ENCODE results near the gene MARCO.

GRCh38 chr2:118968042-118968441 lies 26.0 kb downstream of the MARCO start:
- TF ChIP-seq CTCF (conservative IDR thresholded peaks at IDR 0.05; ENCODE audit: low read depth, low read length) = no peak
- TF ChIP-seq EZH2 (IDR thresholded peaks at IDR 0.05; ENCODE audit: low read length, unreplicated experiment) = no peak
- TF ChIP-seq EZH2phosphoT487 (IDR thresholded peaks at IDR 0.05; ENCODE audit: borderline replicate concordance, low read length) = no peak

Data from PC-3 (cell line).